Measurements from ENCODE around the gene PCDH18.

- TF ChIP-seq, protein P1, sequence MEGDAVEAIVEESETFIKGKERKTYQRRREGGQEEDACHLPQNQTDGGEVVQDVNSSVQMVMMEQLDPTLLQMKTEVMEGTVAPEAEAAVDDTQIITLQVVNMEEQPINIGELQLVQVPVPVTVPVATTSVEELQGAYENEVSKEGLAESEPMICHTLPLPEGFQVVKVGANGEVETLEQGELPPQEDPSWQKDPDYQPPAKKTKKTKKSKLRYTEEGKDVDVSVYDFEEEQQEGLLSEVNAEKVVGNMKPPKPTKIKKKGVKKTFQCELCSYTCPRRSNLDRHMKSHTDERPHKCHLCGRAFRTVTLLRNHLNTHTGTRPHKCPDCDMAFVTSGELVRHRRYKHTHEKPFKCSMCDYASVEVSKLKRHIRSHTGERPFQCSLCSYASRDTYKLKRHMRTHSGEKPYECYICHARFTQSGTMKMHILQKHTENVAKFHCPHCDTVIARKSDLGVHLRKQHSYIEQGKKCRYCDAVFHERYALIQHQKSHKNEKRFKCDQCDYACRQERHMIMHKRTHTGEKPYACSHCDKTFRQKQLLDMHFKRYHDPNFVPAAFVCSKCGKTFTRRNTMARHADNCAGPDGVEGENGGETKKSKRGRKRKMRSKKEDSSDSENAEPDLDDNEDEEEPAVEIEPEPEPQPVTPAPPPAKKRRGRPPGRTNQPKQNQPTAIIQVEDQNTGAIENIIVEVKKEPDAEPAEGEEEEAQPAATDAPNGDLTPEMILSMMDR (CRISPR knock-in tag; IDR thresholded peaks at IDR 0.05): no peak
- TF ChIP-seq, protein P2, sequence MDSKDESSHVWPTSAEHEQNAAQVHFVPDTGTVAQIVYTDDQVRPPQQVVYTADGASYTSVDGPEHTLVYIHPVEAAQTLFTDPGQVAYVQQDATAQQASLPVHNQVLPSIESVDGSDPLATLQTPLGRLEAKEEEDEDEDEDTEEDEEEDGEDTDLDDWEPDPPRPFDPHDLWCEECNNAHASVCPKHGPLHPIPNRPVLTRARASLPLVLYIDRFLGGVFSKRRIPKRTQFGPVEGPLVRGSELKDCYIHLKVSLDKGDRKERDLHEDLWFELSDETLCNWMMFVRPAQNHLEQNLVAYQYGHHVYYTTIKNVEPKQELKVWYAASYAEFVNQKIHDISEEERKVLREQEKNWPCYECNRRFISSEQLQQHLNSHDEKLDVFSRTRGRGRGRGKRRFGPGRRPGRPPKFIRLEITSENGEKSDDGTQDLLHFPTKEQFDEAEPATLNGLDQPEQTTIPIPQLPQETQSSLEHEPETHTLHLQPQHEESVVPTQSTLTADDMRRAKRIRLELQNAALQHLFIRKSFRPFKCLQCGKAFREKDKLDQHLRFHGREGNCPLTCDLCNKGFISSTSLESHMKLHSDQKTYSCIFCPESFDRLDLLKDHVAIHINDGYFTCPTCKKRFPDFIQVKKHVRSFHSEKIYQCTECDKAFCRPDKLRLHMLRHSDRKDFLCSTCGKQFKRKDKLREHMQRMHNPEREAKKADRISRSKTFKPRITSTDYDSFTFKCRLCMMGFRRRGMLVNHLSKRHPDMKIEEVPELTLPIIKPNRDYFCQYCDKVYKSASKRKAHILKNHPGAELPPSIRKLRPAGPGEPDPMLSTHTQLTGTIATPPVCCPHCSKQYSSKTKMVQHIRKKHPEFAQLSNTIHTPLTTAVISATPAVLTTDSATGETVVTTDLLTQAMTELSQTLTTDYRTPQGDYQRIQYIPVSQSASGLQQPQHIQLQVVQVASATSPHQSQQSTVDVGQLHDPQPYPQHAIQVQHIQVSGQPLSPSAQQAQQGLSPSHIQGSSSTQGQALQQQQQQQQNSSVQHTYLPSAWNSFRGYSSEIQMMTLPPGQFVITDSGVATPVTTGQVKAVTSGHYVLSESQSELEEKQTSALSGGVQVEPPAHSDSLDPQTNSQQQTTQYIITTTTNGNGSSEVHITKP (CRISPR knock-in tag; IDR thresholded peaks at IDR 0.05; ENCODE audit: low read depth): no peak
- no peak for TF ChIP-seq IRF9 (CRISPR knock-in tag; IDR thresholded peaks at IDR 0.05; ENCODE audit: borderline replicate concordance)
- no peak for TF ChIP-seq KLF13 (CRISPR knock-in tag; IDR thresholded peaks at IDR 0.05)
- TF ChIP-seq TCF7 (IDR thresholded peaks at IDR 0.05; ENCODE audit: low read depth): no peak
- TF ChIP-seq EZH2 (conservative IDR thresholded peaks at IDR 0.05; ENCODE audit: low read depth, low read length): no peak
- TF ChIP-seq, protein P3, sequence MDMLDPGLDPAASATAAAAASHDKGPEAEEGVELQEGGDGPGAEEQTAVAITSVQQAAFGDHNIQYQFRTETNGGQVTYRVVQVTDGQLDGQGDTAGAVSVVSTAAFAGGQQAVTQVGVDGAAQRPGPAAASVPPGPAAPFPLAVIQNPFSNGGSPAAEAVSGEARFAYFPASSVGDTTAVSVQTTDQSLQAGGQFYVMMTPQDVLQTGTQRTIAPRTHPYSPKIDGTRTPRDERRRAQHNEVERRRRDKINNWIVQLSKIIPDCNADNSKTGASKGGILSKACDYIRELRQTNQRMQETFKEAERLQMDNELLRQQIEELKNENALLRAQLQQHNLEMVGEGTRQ (IDR thresholded peaks at IDR 0.05; ENCODE audit: low read depth, low read length): no peak
- TF ChIP-seq, protein P3 (CRISPR knock-in tag; IDR thresholded peaks at IDR 0.05; ENCODE audit: borderline replicate concordance): no peak
- TF ChIP-seq MAZ (IDR thresholded peaks at IDR 0.05; ENCODE audit: borderline replicate concordance, low read depth, low read length): no peak
- no peak for TF ChIP-seq MAZ (CRISPR knock-in tag; IDR thresholded peaks at IDR 0.05; ENCODE audit: low read depth)
- TF ChIP-seq RXRA (CRISPR knock-in tag; IDR thresholded peaks at IDR 0.05): no peak
- no peak for TF ChIP-seq POLR2AphosphoS5 (IDR thresholded peaks at IDR 0.05; ENCODE audit: low read depth, low read length)
- TF ChIP-seq ZSCAN5A (CRISPR knock-in tag; IDR thresholded peaks at IDR 0.05; ENCODE audit: borderline replicate concordance): no peak
- TF ChIP-seq ZNF274 (CRISPR knock-in tag; IDR thresholded peaks at IDR 0.05): no peak
- TF ChIP-seq JUN (CRISPR knock-in tag; IDR thresholded peaks at IDR 0.05): no peak
- no peak for TF ChIP-seq POLR2A (IDR thresholded peaks at IDR 0.05; ENCODE audit: insufficient read depth in 1 of 2, low read depth in 2 of 2, low read length in 2 of 2)
These were observed 13.2 kb upstream of the PCDH18 start for GRCh38 chr4:137545461-137545861.
